GM06990 (cell line): Measurements from ENCODE around the gene INKA2.
"Not testable (repeated sequence)": the region's sequence is repeated elsewhere in the genome, so short reads cannot be mapped to it uniquely, and the experiment has no call there.

Experiments
- DNase-seq: peaks from one replicate; pipeline ENCODE4 v3.0.0-alpha.2; 2011; ENCODE audit not compliant: insufficient read length; ENCODE audit errors: extremely low read depth
- H3K27me3 ChIP-seq: replicated peaks from 2 replicates; pipeline ENCODE4 v1.6.0; 2011; ENCODE audit warnings: low read length; ENCODE audit not compliant: control insufficient read depth, insufficient read depth
- H3K36me3 ChIP-seq: 2 replicates; pipeline ENCODE4 v1.5.1; 2011; ENCODE audit warnings: low read length; ENCODE audit not compliant: control insufficient read depth, insufficient read depth
- H3K4me3 ChIP-seq: replicated peaks from 2 replicates; pipeline ENCODE4 v1.5.1; 2011; ENCODE audit warnings: low read depth, mild to moderate bottlenecking, control low read depth, low read length
- CTCF ChIP-seq: IDR thresholded peaks from 2 replicates; pipeline ENCODE4 v1.5.1; 2011; ENCODE audit warnings: low read length, control low read depth, mild to moderate bottlenecking, inconsistent platforms; ENCODE audit not compliant: insufficient read depth, poor library complexity, severe bottlenecking

INKA2 gene

GRCh38 chr1:111742938-111743549 is 3.8 kb upstream of the INKA2 start:
- DNase-seq, result no peak
- Histone ChIP-seq H3K4me3 (no peak overlapping the region), H3K36me3 (no peaks in the 10 kb centered on the region), H3K27me3 (no peaks in the 10 kb centered on the region; the same call in 1 of the 2 replicates)
- TF ChIP-seq CTCF, result no peak

GRCh38 chr1:111742292-111742691 is 3.1 kb upstream of the INKA2 start:
- not testable (repeated sequence) for H3K36me3 ChIP-seq, H3K4me3 ChIP-seq, DNase-seq, H3K27me3 ChIP-seq

- TF ChIP-seq CTCF, result peak; percentile 12
- DNase-seq, result peak; percentile 52
- Histone ChIP-seq H3K4me3 (peak overlapping the region; percentile 74), H3K36me3 (no peaks in the 10 kb centered on the region; the same call in 1 of the 2 replicates), H3K27me3 (no peaks in the 10 kb centered on the region; the same call in 1 of the 2 replicates)
These were observed 950 bp upstream of the INKA2 start for GRCh38 chr1:111739925-111740765.

- peak overlapping the region; percentile 74 for H3K4me3 ChIP-seq
- DNase-seq, result peak; percentile 72
- no peaks in the 10 kb centered on the region; the same call in 1 of the 2 replicates for H3K27me3 ChIP-seq
- H3K36me3 ChIP-seq, result no peaks in the 10 kb centered on the region; the same call in 1 of the 2 replicates
- TF ChIP-seq CTCF, result no peak
These were observed 580 bp downstream of the INKA2 start for GRCh38 chr1:111738436-111739193.

- no peak for DNase-seq
- no peak for TF ChIP-seq CTCF
- Histone ChIP-seq H3K36me3 (no peaks in the 10 kb centered on the region; the same call in 1 of the 2 replicates), H3K4me3 (peak overlapping the region; percentile 74), H3K27me3 (no peaks in the 10 kb centered on the region; the same call in 1 of the 2 replicates)
These were observed 1.1 kb downstream of the INKA2 start for GRCh38 chr1:111738133-111738435.
